Lung (tissue), 12 donors: Measurements from ENCODE around the gene ARSI. TPM values are rescaled to one million over a fixed set of nuclear protein-coding genes. Genes with fewer than 3 reads are reported as not detected.

Experiments
- ATAC-seq: fragments of 200-7000 bp; cut with Tn5 transposase; one replicate; pipeline ENCODE4 v1.9.1; 2020; ENCODE audit warnings: moderate number of reproducible peaks; ENCODE audit not compliant: insufficient read depth, low FRiP score
- DNase-seq, 3 donors: peaks; one replicate each; pipeline ENCODE4 v3.0.0-alpha.2; 2013 to 2017
- H3K27ac ChIP-seq, 2 donors: one replicate each; pipeline ENCODE4 v1.5.1; 2013; ENCODE audit warnings: mild to moderate bottlenecking in 2 of 2, moderate library complexity in 2 of 2, control low read depth in 1 of 2, inconsistent platforms in 1 of 2, low read depth in 1 of 2, low read length in 1 of 2
- H3K27me3 ChIP-seq, 3 donors: one replicate each; pipeline ENCODE4 v1.5.1; 2013; ENCODE audit warnings: low read length in 2 of 3; ENCODE audit not compliant: control insufficient read depth in 3 of 3, insufficient read depth in 3 of 3
- H3K36me3 ChIP-seq, 4 donors: one replicate each; pipeline ENCODE4 v1.5.1; 2013; ENCODE audit warnings: low read length in 4 of 4, mild to moderate bottlenecking in 1 of 4, moderate library complexity in 1 of 4; ENCODE audit not compliant: control insufficient read depth in 4 of 4, insufficient read depth in 4 of 4
- H3K4me1 ChIP-seq, 5 donors: one replicate each; pipeline ENCODE4 v1.5.1; 2013; ENCODE audit warnings: low read length in 5 of 5, mild to moderate bottlenecking in 2 of 5, moderate library complexity in 1 of 5; ENCODE audit not compliant: control insufficient read depth in 5 of 5, insufficient read depth in 5 of 5
- H3K4me3 ChIP-seq: one replicate; pipeline ENCODE4 v1.5.1; 2013; ENCODE audit warnings: mild to moderate bottlenecking, control low read depth, moderate library complexity
- H3K9ac ChIP-seq, 2 donors: one replicate each; pipeline ENCODE4 v1.5.1; 2013; ENCODE audit warnings: low read length in 2 of 2, control low read depth in 1 of 2; ENCODE audit not compliant: insufficient read depth in 1 of 2
- H3K9me3 ChIP-seq, 4 donors: one replicate each; pipeline ENCODE4 v1.5.1; 2013; ENCODE audit warnings: low read length in 3 of 4, mild to moderate bottlenecking in 1 of 4, moderate library complexity in 1 of 4; ENCODE audit not compliant: control insufficient read depth in 4 of 4, insufficient read depth in 3 of 4
- WGBS, 2 donors: extraction: QIAGEN DNeasy Blood & Tissue Kit; methylation state at CpG; one replicate each; pipeline ENCODE4 v1.1.7; 2013; 5-methylcytosine and 5-hydroxymethylcytosine counted together
- polyA plus RNA-seq, 2 donors: library from polyadenylated mRNA; stranded (reverse); fragments of 200-250 nt; gene quantifications; one replicate each; pipeline ENCODE4 v1.2.1, GENCODE V29; 2013
- total RNA-seq, 2 donors: library from RNA; depleted of rRNA in 1 of 2; stranded (reverse); fragments of >200 nt in 1 of 2; gene quantifications; one replicate each; pipeline ENCODE4 v1.2.1, GENCODE V29; 2014 to 2021
- TF ChIP-seq, protein P1 (sequence below): IDR thresholded peaks from 2 replicates; pipeline ENCODE4 v1.5.1; 2012; ENCODE audit warnings: mild to moderate bottlenecking; ENCODE audit errors: control extremely low read depth, extremely low read depth
- donor health status: control.
- donor health status: control.
- donor health status: Bipolar disorder and iron deficiency.
- donor health status: healthy.
- donor health status: DM: yes; HTN: yes; CAD: no.

The ARSI gene
- total and polyA plus RNA-seq, 4 donors, result 0.91 to 15.4 (median 4.1) TPM

DNA sequence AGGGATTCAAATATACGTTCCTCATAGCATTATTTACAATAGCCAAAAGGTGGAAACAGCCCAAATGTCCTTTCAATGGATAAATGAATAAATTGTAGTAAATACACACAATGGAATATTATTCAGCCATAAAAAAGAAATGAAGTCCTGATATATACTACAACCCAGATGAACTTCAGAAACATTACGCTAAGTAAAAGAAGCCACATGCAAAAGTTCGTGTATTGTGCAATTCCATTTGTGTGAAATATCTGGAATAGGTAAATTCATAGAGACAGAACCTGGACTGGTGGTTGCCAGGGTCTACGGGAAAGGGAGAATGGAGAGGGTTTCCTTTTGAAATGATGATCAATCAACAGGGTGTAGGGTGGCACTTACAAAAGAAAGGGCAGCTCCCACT is 12.5 kb upstream of the ARSI start:
- Histone ChIP-seq H3K9me3 (no peaks in the 10 kb centered on the region), H3K4me3 (no peak overlapping the region), H3K9ac (no peak overlapping the region), H3K27me3 (no peaks in the 10 kb centered on the region), H3K36me3 (no peaks in the 10 kb centered on the region), H3K4me1 (peaks cover 0 to 19% (median 7%) of the 10 kb centered on the region in 5 donors), H3K27ac (no peak overlapping the region)
- ATAC-seq (no peak), DNase-seq (no peak)
- TF ChIP-seq, protein P1, sequence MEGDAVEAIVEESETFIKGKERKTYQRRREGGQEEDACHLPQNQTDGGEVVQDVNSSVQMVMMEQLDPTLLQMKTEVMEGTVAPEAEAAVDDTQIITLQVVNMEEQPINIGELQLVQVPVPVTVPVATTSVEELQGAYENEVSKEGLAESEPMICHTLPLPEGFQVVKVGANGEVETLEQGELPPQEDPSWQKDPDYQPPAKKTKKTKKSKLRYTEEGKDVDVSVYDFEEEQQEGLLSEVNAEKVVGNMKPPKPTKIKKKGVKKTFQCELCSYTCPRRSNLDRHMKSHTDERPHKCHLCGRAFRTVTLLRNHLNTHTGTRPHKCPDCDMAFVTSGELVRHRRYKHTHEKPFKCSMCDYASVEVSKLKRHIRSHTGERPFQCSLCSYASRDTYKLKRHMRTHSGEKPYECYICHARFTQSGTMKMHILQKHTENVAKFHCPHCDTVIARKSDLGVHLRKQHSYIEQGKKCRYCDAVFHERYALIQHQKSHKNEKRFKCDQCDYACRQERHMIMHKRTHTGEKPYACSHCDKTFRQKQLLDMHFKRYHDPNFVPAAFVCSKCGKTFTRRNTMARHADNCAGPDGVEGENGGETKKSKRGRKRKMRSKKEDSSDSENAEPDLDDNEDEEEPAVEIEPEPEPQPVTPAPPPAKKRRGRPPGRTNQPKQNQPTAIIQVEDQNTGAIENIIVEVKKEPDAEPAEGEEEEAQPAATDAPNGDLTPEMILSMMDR, result no peak
- WGBS, 2 donors, result 87 to 92% methylated on average over 4 of the region's 4 CpGs

DNA sequence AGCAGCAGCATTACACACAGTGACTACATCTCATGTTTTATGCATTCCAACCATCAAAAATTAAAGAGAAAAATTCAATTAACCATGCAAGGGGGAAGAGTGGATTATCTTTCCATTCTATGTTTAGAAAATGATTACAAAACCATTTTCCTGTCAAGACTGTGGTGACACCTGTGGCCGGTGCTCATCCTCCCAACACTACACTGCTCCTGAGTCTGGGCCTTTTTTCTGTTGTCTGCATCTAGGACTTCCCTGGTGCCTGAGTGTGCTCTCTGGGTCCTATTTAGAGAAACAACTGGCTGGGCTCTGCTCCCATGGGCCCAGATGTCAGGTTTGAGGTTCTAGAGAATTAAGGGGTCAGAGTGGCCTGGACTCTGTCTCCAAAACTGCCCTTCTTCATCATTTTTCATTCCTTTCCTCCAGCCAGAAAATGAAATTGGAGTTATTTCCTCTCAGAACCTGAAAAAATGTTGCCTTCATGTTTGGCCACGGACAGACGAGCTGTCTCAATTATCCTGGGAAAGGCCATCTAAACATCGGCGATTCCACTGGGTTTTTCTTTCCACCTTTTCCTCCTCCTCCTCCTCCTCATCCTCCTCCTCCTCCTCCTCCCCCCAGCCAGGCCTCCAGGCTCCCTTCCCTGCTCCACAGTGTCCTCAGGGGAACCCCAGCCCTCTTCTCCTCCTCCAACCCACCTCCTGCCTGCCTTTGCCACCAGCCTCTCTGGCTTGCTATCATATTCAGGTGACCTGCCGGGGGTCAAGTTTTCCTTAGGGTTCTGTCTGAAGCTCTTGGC is 11.4 kb upstream of the ARSI start:
- Histone ChIP-seq H3K9ac (no peak overlapping the region), H3K9me3 (peaks cover 0 to 3% (median 0%) of the 10 kb centered on the region in 4 donors), H3K36me3 (no peaks in the 10 kb centered on the region), H3K4me3 (no peak overlapping the region), H3K4me1 (peaks cover 0 to 16% (median under 1%) of the 10 kb centered on the region in 5 donors), H3K27ac (no peak overlapping the region), H3K27me3 (no peaks in the 10 kb centered on the region)
- no peak for ATAC-seq
- TF ChIP-seq, protein P1, result no peak
- DNase-seq, result no peak
- 63 to 71% methylated on average over 6 of the region's 6 CpGs for WGBS, 2 donors

DNA sequence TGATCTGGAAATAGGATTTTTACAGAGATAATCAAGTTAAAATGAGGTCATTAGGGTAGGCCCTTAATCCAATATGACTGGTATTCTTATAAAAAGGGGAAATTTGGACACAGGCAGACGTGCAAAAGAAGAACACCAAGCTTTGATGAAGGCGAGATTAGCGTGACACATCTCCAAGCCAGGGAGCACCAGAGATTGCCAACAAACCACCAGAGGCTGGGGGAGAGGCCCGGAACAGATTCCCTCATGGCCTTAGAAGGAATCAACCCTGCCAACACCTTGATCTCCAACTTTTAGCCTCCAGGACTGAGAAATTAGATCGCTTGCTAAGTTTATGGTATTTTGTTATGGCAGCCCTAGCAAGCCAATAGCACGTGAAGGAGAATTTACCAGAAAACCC is 10.8 kb upstream of the ARSI start:
- no peaks in the 10 kb centered on the region for H3K36me3 ChIP-seq
- peaks cover 0 to 4% (median 0%) of the 10 kb centered on the region in 4 donors for H3K9me3 ChIP-seq
- peaks cover 0 to 12% (median 0%) of the 10 kb centered on the region in 5 donors for H3K4me1 ChIP-seq
- TF ChIP-seq, protein P1, result no peak
- H3K9ac ChIP-seq, result no peak overlapping the region
- ATAC-seq (no peak), DNase-seq (no peak)
- no peaks in the 10 kb centered on the region for H3K27me3 ChIP-seq
- H3K4me3 ChIP-seq, result no peak overlapping the region
- no peak overlapping the region for H3K27ac ChIP-seq
- WGBS, 2 donors, result 75 to 88% methylated on average over 6 of the region's 6 CpGs
